ENCODE results near the gene STX5.
"Not testable (repeated sequence)": the region's sequence is repeated elsewhere in the genome, so short reads cannot be mapped to it uniquely, and the experiment has no call there.

The STX5 gene

DNA sequence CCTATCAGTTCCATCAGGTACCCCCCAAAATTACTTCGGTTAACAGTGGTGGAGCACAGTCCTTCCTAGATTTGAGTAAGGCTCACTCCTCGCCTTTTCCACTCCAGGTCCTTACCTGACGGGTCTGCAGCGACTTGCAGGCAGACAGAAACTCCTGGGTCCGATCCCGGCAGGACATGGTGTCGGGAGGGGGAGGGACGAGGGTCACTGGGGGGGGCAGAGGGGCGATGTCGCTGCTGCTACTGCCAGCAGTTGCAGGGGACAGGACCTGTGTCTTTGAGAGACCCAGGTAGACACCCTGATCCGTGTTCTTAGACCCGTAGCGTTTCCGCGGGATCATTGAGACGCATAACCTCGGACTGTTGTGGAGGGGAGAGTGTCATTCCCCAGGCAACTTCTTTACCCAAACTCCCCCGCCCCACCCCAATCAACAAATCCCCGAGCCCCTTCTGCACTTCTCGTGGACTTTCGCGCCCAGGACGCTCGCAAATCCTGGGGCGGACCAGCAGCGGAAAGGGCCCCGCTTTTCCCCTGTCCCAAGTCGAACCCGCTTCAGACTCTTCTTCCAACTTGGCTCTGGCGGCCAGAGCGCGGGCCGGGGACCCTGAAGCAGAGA is 839 bp downstream of the STX5 start:
- DNase-seq (ENCODE audit: low spot score), result no peak

DNA sequence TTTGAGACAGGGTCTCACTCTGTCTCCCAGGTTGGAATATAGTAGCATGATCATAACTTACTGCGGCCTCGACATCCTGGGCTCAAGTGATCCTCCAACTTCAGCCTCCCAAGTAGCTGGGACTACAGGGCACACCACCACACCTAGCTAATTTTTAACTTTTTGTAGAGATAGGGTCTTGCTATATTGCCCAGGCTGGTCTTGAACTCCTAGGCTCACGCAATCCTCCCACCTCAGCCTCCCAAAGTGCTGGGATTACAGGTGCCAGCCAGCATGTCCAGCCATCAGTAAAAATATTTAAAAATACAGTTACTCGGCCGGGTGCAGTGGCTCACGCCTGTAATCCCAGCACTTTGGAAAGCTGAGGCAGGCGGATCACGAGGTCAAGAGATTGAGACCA is 3.7 kb downstream of the STX5 start:
- not testable (repeated sequence) for DNase-seq (ENCODE audit: low spot score)

DNA sequence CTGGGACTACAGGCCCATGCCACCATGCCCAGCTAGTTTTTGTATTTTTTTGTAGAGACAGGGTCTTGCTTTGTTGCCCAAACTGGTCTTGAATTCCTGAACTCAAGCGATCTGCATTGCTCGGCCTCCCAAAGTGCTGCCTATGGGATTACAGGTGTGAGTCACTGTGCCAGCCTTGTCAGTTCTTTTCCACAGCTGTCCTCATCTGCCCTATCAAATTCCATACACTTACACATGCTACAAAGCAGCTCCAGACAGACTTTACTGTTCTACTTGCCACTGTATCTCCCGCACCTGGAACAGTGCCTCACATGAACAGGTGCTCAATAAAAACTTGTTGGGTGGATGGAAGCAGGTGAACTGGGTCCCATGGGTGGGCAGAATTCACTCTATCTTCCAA is 8.2 kb downstream of the STX5 start:
- DNase-seq (ENCODE audit: low spot score), result no peak

GRCh38 chr11:62817129-62817528 is 14.7 kb downstream of the STX5 start:
- no peak for DNase-seq (ENCODE audit: low spot score)

DNA sequence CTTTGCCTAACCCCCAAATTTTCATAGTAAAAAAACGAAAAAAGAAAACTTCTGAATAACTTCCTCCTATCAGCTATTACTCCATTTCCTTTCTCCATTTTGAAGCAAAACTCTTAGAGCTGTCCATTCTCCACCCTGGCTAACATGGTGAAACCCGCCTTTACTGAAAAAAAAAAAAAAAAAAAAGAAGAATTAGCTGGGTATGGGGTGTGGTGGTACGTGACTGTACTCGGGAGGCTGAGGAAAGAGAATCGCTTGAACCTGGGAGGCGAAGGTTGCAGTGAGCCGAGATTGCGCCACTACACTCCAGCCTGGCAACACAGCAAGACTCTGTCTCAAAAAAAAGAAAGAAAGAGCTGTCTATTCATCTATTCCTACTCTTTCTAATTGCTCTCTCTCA is 15.3 kb downstream of the STX5 start:
- DNase-seq (ENCODE audit: low spot score), result no peak

DNA sequence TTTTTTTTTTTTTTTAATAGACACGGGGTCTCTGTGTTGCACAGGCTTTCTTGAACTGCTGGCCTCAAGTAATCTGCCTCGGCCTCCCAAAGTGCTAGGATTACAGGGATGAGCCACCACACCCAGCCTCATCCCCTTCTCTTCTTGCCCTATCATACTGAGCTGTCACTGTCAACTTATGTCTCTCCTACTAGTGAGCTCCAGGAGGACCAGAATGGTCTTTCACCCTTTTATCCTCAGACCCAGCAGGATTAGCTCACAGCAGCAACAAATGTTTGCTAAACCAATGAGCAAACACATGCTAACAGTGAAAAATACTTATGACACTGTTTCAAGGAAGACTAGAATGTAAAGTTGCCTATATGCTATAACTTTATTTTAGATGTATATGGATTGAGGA is 20.2 kb downstream of the STX5 start:
- no peak for DNase-seq (ENCODE audit: low spot score)

GRCh38 chr11:62810748-62811147 is 21.1 kb downstream of the STX5 start:
- DNase-seq (ENCODE audit: low spot score), result no peak

DNA sequence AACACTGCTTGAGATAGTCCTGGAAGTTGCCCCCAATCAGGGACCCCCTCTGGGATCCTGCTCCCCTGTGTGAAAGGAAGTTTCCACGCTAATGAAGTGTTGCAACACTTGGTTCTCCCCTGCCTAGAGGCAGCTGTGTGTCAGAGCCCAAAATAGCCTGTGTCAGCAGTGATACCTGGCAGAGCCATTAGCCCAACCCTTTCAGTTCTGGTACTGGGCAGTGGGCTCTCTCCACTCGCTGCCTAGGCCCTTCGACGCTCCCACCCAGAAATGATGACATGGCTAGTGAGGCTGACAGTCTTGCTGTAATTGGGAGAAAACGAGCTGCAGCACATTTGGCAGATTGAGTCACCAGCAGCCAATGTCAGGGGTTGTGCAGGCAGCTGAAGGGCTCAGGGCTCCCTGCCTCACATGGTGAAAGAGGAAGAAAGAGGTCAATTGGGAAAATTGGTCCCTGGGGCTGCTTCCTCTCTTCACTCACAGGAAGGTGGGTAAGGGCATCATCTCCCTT is 25.2 kb downstream of the STX5 start:
- no peak for DNase-seq (ENCODE audit: low spot score)

GRCh38 chr11:62805961-62806441 is 25.9 kb downstream of the STX5 start:
- DNase-seq (ENCODE audit: low spot score), result no peak

GRCh38 chr11:62805076-62805892 is 26.6 kb downstream of the STX5 start, which contains the start of gene NXF1:
TSS of gene NXF1 (minus strand) at chr11:62805440. CDS start at chr11:62805356, 84 bp downstream.
- DNase-seq (ENCODE audit: low spot score), result peak; percentile 95

DNA sequence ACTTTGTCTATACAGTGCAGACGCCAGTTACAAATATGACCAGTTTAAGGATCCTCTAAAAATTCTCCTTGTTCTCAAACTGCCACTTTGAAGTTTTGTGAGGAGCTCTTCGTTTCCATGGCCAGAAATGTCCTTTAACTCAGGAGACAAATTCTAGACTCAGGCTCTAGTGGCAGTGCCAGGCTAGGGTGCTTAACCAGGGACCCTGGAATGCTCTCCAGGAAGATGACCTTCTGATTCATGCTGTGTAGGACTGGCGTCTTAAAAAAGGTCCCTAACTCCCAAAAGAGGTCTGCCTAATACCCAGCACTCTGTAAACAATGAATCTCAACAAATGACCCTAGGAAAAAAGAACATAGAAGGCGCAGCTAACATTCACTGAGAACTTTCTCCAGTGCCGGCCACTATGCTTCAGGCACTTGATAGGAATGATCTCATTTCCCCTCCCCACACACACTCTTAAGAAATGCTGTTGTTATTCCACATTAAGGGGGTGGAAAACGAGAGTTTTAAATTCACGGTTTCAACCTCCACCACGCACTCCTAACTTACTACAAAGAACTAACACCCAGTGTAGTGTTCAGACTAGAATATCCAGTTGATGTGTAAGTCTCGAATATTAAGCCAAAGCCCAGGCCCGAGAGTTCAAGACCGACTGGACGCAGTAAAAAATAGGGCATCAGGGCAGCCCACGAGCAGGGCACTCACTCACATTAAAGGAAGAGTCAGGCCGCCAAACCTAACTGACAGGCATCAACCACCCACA is 27.4 kb downstream of the STX5 start:
- DNase-seq (ENCODE audit: low spot score), result no peak

GRCh38 chr11:62801071-62801470 is 30.8 kb downstream of the STX5 start:
- DNase-seq (ENCODE audit: low spot score), result no peak

DNA sequence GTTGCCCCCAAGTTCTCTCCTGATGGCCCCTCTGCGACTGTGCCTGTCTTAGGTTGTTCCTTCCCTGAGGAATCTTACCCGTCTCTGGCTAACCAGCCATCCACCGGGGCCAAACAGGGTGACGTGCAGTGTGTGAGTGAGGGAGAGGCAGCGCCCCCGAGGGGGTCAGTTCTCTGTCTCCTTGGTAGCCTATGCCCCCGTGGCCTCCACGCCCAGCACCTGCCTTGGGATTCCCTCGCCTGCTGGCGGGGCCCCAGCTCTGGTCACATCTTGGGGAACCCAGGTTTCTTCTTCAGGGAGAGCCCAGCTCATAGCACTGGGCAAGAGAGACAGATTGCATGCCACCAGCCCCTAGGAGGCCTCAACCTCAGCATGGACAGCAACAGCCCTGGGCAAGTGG is 32.4 kb downstream of the STX5 start:
- no peak for DNase-seq (ENCODE audit: low spot score)

DNA sequence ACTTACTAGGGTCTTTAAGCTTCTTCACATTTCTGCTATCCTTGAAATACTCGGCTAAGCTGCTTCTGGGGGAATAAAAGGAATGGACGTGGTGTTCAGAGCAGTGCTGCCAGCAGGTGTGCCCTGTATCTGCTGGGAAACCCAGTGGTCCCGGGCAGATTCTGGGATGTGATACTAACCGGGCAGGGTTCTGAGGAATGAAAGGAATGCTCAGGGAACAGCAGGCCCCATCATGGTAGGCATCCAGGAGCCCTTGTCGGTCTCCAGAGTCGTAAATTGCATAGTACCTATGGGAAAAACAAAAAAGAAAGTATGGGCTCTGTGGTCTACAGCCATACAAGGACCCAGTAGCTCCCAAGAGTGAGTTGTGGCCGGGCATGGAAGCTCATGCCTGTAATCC is 35.6 kb downstream of the STX5 start:
- no peak for DNase-seq (ENCODE audit: low spot score)

- DNase-seq (ENCODE audit: low spot score), result no peak
These were observed 37.6 kb downstream of the STX5 start for GRCh38 chr11:62794201-62794775.

GRCh38 chr11:62792202-62792575 is 39.7 kb downstream of the STX5 start:
- no peak for DNase-seq (ENCODE audit: low spot score)

DNA sequence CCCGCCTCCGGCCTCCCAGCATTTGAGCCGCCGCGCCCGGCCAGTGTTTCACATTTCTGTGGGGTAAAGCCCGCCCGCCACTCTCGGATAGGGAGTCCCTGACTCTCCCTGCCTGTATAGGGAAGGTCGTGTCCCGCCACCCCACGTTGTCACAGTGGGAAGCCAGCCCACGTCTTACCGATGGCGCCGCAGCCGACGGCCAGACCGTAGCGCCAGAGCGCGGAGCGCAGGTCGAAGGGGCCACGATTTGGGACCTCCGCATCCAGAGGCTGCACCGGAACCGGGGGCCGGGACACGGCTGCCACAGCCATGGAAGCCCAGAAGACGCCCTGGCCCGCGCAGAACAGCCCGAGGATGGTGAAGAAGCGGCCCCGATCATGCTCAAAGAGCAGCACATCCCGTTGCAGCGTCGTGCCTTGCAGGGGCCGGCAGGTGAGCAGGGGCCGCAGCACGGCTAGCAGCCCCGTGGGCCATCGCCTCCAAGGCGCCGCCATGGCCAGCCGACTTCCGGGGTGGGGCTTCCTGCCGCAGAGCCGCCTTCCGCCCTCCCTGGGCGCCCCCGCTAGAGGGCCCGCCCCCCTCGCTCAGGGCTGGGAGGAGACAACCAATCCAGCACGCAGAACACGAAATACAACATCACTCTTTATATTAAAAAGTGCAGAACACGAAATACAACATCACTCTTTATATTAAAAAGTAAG is 40.2 kb downstream of the STX5 start, which contains the start of gene TMEM223:
TSS of gene TMEM223 (minus strand) at position 506 of the 701 bp plus-strand sequence. CDS start at position 494, 12 bp downstream.
- DNase-seq (ENCODE audit: low spot score), result peak; percentile 89

DNA sequence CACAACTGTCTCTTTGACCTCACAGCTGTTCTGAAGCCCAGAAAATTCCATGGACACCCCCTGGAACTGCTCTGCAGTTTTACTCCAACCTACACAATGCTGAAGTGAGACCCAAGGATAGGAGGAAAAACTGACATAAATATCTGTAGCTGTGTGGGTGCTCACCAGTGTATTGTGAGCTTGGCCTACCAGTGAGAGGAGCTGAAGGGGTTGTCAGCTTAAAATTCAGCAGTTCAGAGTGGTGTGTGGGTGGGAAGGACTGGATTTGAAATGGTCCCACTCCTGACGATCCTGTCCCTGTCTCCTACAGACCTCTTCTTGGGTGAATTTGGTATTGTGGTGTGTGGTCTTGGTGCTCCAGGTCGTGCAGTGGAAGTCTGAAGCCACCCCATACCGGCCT is 42.3 kb downstream of the STX5 start:
- DNase-seq (ENCODE audit: low spot score), result no peak

DNA sequence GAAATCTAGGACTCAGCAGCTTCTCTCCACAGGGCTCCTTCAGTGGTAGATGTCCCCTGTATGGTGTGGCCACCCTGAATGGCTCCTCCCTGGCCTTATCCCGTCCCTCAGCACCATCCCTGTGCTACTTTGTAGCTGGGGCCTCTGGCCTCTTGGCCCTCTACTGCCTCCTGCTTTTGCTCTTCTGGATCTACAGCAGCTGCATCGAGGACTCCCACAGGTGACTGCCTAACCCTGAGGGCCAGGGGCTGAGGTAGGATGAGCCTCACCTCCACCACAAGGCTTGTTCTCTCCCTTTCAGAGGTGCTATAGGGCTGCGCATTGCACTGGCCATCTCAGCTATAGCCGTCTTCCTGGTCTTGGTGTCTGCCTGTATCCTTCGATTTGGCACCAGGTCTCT is 42.9 kb downstream of the STX5 start:
- DNase-seq (ENCODE audit: low spot score), result no peak

GRCh38 chr11:62787005-62787759 is 44.7 kb downstream of the STX5 start, which contains the start of gene TMEM179B:
TSS of gene TMEM179B (plus strand) at chr11:62787402. CDS start at chr11:62787432, 30 bp downstream.
- peak; percentile 98 for DNase-seq (ENCODE audit: low spot score)
